Stimulated activated naive CD8-positive, alpha-beta T cell treated with anti-CD3 and anti-CD28 coated beads, Interleukin-15, Interleukin-2, amounts not matched to agents 100 ng/mL and 50 ng/mL, for 24 hours (primary cell): Measurements from ENCODE around the gene MED25.
A peak's percentile ranks its signal among the peaks of the same experiment; 100 is the strongest.
"Not testable (repeated sequence)": the region's sequence is repeated elsewhere in the genome, so short reads cannot be mapped to it uniquely, and the experiment has no call there.

Experiments
- H3K27ac Mint-ChIP-seq: one replicate; pipeline ENCODE4 v1.8.0; 2021; ENCODE audit warnings: mild to moderate bottlenecking, mixed read lengths
- H3K27me3 Mint-ChIP-seq: one replicate; pipeline ENCODE4 v1.8.0; 2021; ENCODE audit warnings: mixed read lengths
- H3K36me3 Mint-ChIP-seq: one replicate; pipeline ENCODE4 v1.8.0; 2021; ENCODE audit warnings: low read depth, mixed read lengths
- H3K4me1 Mint-ChIP-seq: one replicate; pipeline ENCODE4 v1.8.0; 2021; ENCODE audit warnings: low read depth, mixed read lengths
- H3K4me3 Mint-ChIP-seq: one replicate; pipeline ENCODE4 v1.8.0; 2021; ENCODE audit warnings: mild to moderate bottlenecking, mixed read lengths
- H3K9me3 Mint-ChIP-seq: one replicate; pipeline ENCODE4 v1.8.0; 2021; ENCODE audit warnings: mixed read lengths

The MED25 gene

GRCh38 chr19:49819452-49820115 is 1.5 kb downstream of the MED25 start:
- not testable (repeated sequence) for H3K27me3 Mint-ChIP-seq, H3K36me3 Mint-ChIP-seq, H3K9me3 Mint-ChIP-seq
- H3K27ac Mint-ChIP-seq, result peak overlapping the region; percentile 99
- peak overlapping the region; percentile 92 for H3K4me3 Mint-ChIP-seq
- peaks cover 20% of the 10 kb centered on the region for H3K4me1 Mint-ChIP-seq

GRCh38 chr19:49820125-49820524 is 2.0 kb downstream of the MED25 start:
- no peaks in the 10 kb centered on the region for H3K27me3 Mint-ChIP-seq
- H3K27ac Mint-ChIP-seq, result no peak overlapping the region
- H3K4me1 Mint-ChIP-seq, result peaks cover 20% of the 10 kb centered on the region
- no peaks in the 10 kb centered on the region for H3K36me3 Mint-ChIP-seq
- no peaks in the 10 kb centered on the region for H3K9me3 Mint-ChIP-seq
- H3K4me3 Mint-ChIP-seq, result no peak overlapping the region

- H3K4me1 Mint-ChIP-seq, result peaks cover 13% of the 10 kb centered on the region
- no peak overlapping the region for H3K4me3 Mint-ChIP-seq
- H3K27ac Mint-ChIP-seq, result no peak overlapping the region
- H3K36me3 Mint-ChIP-seq, result peaks cover 8% of the 10 kb centered on the region
- no peaks in the 10 kb centered on the region for H3K9me3 Mint-ChIP-seq
- H3K27me3 Mint-ChIP-seq, result no peaks in the 10 kb centered on the region
Measured at GRCh38 chr19:49823472-49823871, 5.4 kb downstream of the MED25 start.

- no peak overlapping the region for H3K27ac Mint-ChIP-seq
- H3K27me3 Mint-ChIP-seq, result no peaks in the 10 kb centered on the region
- H3K9me3 Mint-ChIP-seq, result no peaks in the 10 kb centered on the region
- H3K36me3 Mint-ChIP-seq, result peaks cover 8% of the 10 kb centered on the region
- no peak overlapping the region for H3K4me3 Mint-ChIP-seq
- peaks cover 5% of the 10 kb centered on the region for H3K4me1 Mint-ChIP-seq
Measured at GRCh38 chr19:49824662-49825061, 6.6 kb downstream of the MED25 start.

DNA sequence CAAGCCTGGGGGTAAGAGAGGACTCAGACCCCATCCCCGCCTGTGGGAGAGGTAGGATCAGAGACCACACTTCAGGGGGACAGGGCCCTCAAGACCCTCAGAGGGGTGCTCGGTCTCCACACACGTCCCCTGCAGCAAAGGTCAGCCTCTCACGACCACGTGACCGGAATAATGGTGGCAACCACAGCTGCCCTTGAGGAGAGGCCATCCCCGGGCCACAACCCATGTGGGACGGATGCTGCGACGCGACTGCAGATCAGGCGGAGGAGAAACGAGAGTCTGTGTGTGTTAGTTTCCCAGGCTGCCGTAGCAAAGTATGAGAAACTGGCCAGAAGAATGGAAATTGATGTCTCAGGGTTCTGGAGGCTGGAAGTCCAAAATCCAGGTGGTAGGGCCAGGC is 8.9 kb downstream of the MED25 start:
- H3K36me3 Mint-ChIP-seq, result peaks cover 8% of the 10 kb centered on the region
- no peaks in the 10 kb centered on the region for H3K9me3 Mint-ChIP-seq
- H3K27ac Mint-ChIP-seq, result no peak overlapping the region
- H3K4me1 Mint-ChIP-seq, result no peaks in the 10 kb centered on the region
- H3K4me3 Mint-ChIP-seq, result no peak overlapping the region
- no peaks in the 10 kb centered on the region for H3K27me3 Mint-ChIP-seq

DNA sequence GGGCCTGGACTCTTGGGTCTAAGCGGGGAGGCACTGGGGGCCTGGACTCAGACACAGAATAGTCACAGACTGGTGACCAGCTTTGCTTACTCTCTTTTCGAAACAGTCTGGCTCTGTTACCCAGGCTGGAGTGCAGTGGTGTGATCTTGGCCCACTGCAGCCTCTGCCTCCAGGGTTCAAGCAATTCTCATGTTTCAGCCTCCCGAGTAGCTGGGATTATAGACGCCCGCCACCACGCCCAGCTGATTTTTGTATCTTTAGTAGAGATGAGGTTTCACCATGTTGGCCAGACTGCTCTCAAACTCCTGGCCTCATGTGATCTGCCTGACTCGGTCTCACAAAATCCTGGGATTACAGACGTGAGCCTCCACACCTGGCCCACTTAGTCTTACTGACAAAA is 11.1 kb downstream of the MED25 start:
- Mint-ChIP-seq H3K4me1 (no peaks in the 10 kb centered on the region), H3K9me3 (no peaks in the 10 kb centered on the region), H3K27ac (no peak overlapping the region), H3K4me3 (no peak overlapping the region), H3K36me3 (peaks cover 17% of the 10 kb centered on the region), H3K27me3 (no peaks in the 10 kb centered on the region)

DNA sequence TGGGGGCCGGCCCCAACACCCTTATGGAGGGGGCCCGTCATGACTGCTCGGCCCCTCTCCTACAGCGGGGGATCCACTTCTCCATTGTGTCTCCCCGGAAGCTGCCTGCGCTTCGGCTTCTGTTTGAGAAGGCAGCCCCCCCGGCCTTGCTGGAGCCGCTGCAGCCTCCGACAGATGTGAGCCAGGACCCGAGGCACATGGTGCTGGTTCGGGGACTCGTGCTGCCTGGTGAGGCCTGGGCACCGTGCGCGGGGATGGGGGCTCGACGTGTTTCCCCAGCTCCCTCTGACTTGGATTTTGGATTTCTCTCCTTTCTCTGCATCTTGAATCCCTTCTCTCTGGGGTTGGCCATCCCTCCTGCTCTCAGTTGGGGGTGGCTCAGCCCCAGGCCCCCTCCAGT is 11.6 kb downstream of the MED25 start:
- no peak overlapping the region for H3K27ac Mint-ChIP-seq
- no peak overlapping the region for H3K4me3 Mint-ChIP-seq
- H3K4me1 Mint-ChIP-seq, result no peaks in the 10 kb centered on the region
- no peaks in the 10 kb centered on the region for H3K9me3 Mint-ChIP-seq
- H3K36me3 Mint-ChIP-seq, result peaks cover 20% of the 10 kb centered on the region
- H3K27me3 Mint-ChIP-seq, result no peaks in the 10 kb centered on the region

- Mint-ChIP-seq H3K4me1 (no peaks in the 10 kb centered on the region), H3K27me3 (no peaks in the 10 kb centered on the region), H3K27ac (no peak overlapping the region), H3K36me3 (peaks cover 27% of the 10 kb centered on the region), H3K9me3 (no peaks in the 10 kb centered on the region), H3K4me3 (no peak overlapping the region)
Measured at GRCh38 chr19:49830766-49831165, 12.7 kb downstream of the MED25 start.

DNA sequence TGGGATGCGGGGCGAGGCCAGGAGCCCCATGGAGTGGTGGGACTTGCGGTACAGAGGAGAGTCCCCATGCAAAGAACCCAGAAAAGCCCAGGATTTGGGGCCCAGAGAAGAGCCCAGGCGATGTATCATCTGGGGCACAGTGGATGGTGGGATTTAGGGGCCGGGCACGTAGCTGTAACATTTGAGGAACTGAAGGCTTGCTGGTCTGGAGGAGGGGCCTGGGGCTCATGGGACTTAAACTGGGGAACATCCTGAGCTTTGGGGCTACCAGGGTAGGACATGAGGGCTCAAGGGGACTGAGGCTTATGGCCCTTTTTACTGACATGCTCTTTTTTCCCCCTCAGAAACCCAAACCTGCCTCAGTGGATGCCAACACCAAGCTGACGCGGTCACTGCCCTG is 13.5 kb downstream of the MED25 start:
- H3K36me3 Mint-ChIP-seq, result peaks cover 27% of the 10 kb centered on the region
- no peak overlapping the region for H3K4me3 Mint-ChIP-seq
- H3K27me3 Mint-ChIP-seq, result no peaks in the 10 kb centered on the region
- no peaks in the 10 kb centered on the region for H3K9me3 Mint-ChIP-seq
- no peak overlapping the region for H3K27ac Mint-ChIP-seq
- H3K4me1 Mint-ChIP-seq, result no peaks in the 10 kb centered on the region

DNA sequence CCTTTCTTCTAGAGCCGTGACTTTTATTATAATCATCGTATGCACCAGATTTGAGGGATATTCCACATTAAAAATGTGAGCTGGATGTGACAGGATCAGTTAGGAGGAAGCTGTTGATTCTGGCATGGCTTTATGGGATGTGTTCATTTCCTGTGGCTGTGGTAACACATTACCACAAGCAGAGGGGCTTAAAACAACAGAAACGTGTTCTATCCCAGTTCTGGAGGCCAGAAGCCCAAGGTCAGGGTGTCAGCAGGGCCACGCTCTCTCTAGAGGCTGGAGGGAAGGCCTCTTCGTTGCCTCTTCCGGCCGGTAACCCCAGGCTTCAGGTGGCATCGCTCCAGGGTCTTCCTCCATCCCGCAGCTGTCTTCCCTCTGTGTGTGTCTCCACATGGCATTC is 14.5 kb downstream of the MED25 start:
- Mint-ChIP-seq H3K27ac (no peak overlapping the region), H3K36me3 (peaks cover 28% of the 10 kb centered on the region), H3K27me3 (no peaks in the 10 kb centered on the region), H3K4me1 (no peaks in the 10 kb centered on the region), H3K9me3 (no peaks in the 10 kb centered on the region), H3K4me3 (no peak overlapping the region)

- H3K4me3 Mint-ChIP-seq, result no peak overlapping the region
- H3K27ac Mint-ChIP-seq, result no peak overlapping the region
- H3K4me1 Mint-ChIP-seq, result no peaks in the 10 kb centered on the region
- H3K27me3 Mint-ChIP-seq, result no peaks in the 10 kb centered on the region
- no peaks in the 10 kb centered on the region for H3K9me3 Mint-ChIP-seq
- peaks cover 33% of the 10 kb centered on the region for H3K36me3 Mint-ChIP-seq
Measured at GRCh38 chr19:49833599-49833998, 15.5 kb downstream of the MED25 start.

DNA sequence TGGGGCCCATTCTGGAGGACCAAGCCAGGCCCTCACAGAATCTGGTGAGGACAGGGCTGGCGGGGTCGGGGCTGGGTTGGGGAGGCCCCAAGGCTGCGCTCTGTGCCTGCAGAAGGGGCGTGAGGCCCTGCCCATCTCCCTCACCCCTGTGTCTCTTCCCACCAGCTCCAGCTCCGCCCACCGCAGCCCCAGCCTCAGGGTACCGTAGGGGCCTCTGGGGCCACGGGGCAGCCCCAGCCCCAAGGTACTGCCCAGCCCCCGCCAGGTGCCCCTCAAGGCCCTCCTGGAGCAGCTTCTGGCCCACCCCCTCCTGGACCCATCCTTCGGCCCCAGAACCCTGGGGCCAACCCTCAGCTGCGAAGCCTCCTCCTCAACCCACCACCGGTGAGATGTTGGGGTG is 17.5 kb downstream of the MED25 start:
- H3K27me3 Mint-ChIP-seq, result no peaks in the 10 kb centered on the region
- no peaks in the 10 kb centered on the region for H3K9me3 Mint-ChIP-seq
- no peak overlapping the region for H3K27ac Mint-ChIP-seq
- H3K4me3 Mint-ChIP-seq, result no peak overlapping the region
- no peaks in the 10 kb centered on the region for H3K4me1 Mint-ChIP-seq
- peaks cover 40% of the 10 kb centered on the region for H3K36me3 Mint-ChIP-seq

GRCh38 chr19:49836176-49837008 is 18.3 kb downstream of the MED25 start:
- H3K27ac Mint-ChIP-seq, result no peak overlapping the region
- no peaks in the 10 kb centered on the region for H3K27me3 Mint-ChIP-seq
- H3K36me3 Mint-ChIP-seq, result peaks cover 40% of the 10 kb centered on the region
- no peaks in the 10 kb centered on the region for H3K9me3 Mint-ChIP-seq
- H3K4me3 Mint-ChIP-seq, result no peak overlapping the region
- H3K4me1 Mint-ChIP-seq, result no peaks in the 10 kb centered on the region

GRCh38 chr19:49837009-49837310 is 18.9 kb downstream of the MED25 start:
- no peaks in the 10 kb centered on the region for H3K9me3 Mint-ChIP-seq
- no peaks in the 10 kb centered on the region for H3K27me3 Mint-ChIP-seq
- peaks cover 40% of the 10 kb centered on the region for H3K36me3 Mint-ChIP-seq
- H3K27ac Mint-ChIP-seq, result no peak overlapping the region
- no peaks in the 10 kb centered on the region for H3K4me1 Mint-ChIP-seq
- no peak overlapping the region for H3K4me3 Mint-ChIP-seq

GRCh38 chr19:49837425-49837824 is 19.3 kb downstream of the MED25 start:
- Mint-ChIP-seq H3K27ac (no peak overlapping the region), H3K4me1 (no peaks in the 10 kb centered on the region), H3K36me3 (peaks cover 36% of the 10 kb centered on the region), H3K4me3 (no peak overlapping the region), H3K9me3 (no peaks in the 10 kb centered on the region), H3K27me3 (no peaks in the 10 kb centered on the region)
